Measurements from ENCODE around the gene FAM184A. TPM values are rescaled to one million over a fixed set of nuclear protein-coding genes. Genes with fewer than 3 reads are reported as not detected.

Gene FAM184A
- total and polyA plus RNA-seq, 2 of the 13 experiments (the other 11 are each of a cell fraction or from before 2014, with no cell fraction given): 7.0 to 18.0 TPM

DNA sequence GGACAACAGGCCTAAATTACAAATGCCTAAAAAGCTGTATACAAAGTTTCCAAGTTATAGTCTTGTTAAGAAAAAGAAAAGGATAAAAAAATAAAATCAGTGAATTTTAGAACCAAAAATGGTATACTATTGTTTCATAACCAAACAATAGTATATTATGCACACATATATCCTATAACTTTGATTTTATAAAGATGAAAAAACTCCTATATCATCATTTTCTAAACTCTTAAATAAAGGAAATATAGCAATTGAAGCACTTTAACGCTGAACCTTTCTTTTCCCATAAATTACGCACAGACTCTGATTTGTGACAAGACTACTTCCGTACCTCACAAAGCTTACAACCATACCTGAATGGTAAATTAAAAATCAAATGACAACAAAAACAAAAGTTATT lies 107.6 kb downstream of the FAM184A start:
- Histone ChIP-seq H3K4me3 (replicated peaks in 1 of 3; ENCODE audit: insufficient read depth in 1 of 3, low read depth in 2 of 3, low read length in 3 of 3) (no peak overlapping the region), H2AFZ (ENCODE audit: low read length) (no peak overlapping the region), H3K27me3 (ENCODE audit: control insufficient read depth in 1 of 2, insufficient read depth in 2 of 2, low read length in 2 of 2) (no peaks in the 10 kb centered on the region), H3K4me2 (ENCODE audit: low read depth, low read length) (no peak overlapping the region), H3K79me2 (ENCODE audit: insufficient read depth, low read length) (no peaks in the 10 kb centered on the region), H3K9me3 (ENCODE audit: low read length) (no peaks in the 10 kb centered on the region), H3K27ac (ENCODE audit: extremely low read length, insufficient read depth, low read length) (no peak overlapping the region), H3K9ac (ENCODE audit: insufficient read depth, low read depth, low read length) (no peak overlapping the region), H3K36me3 (replicated peaks in 1 of 2; ENCODE audit: control insufficient read depth in 1 of 2, insufficient read depth in 2 of 2, low read length in 2 of 2) (no peaks in the 10 kb centered on the region), H4K20me1 (ENCODE audit: insufficient read depth, low read length) (no peaks in the 10 kb centered on the region), H3K4me1 (ENCODE audit: insufficient read depth, low read length) (0 out of 2 replicates have a peak, but pooled peaks cover 2% of the 10 kb centered on the region)
- 96% methylated on average over 3 of the region's 3 CpGs for WGBS (ENCODE audit: low lambda C conversion rate)
- no peak for DNase-seq (ENCODE audit: low spot score)
- ChIA-PET CTCF (ENCODE audit: low intra/inter-chr PET ratio, low total read pairs) (no interaction called here), POLR2A (no interaction called here)
- no peak for ATAC-seq
- intact Hi-C loops (cut with micrococcal nuclease; ENCODE audit: unreplicated experiment) (no loop called here), in situ Hi-C loops (cut with HindIII; ENCODE audit: extremely low pct_ligation_motif_present, low pct_unique_long_range_greater_than_20kb) (loop anchor here (5.0 kb wide), 1 partner anchor 141 kb away; no protein-coding TSS in a partner anchor)
- no TSS peak for BruUV-seq (replicated peaks)
- FAIRE-seq: no peak
- TF ChIP-seq TEAD3 (CRISPR knock-in tag; optimal IDR thresholded peaks at IDR 0.05; ENCODE audit: borderline replicate concordance) (no peak), MAFF (IDR thresholded peaks at IDR 0.05; ENCODE audit: low read depth, low read length) (peak; percentile 44), ARID2 (CRISPR knock-in tag; IDR thresholded peaks at IDR 0.05; ENCODE audit: borderline replicate concordance) (no peak), ZNF839 (CRISPR knock-in tag; IDR thresholded peaks at IDR 0.05; ENCODE audit: borderline replicate concordance) (no peak), GATA4 (IDR thresholded peaks at IDR 0.05; ENCODE audit: borderline replicate concordance, low read depth) (no peak), ZNF720 (CRISPR knock-in tag; IDR thresholded peaks at IDR 0.05) (no peak), MAFK (conservative IDR thresholded peaks at IDR 0.05 in 1 of 2, IDR thresholded peaks at IDR 0.05 in 1 of 2; ENCODE audit: low read length in 2 of 2) (peak in 1 of 2 experiments; percentile 56; a peak in 2 of 4 replicates), ZNF598 (CRISPR knock-in tag; IDR thresholded peaks at IDR 0.05; ENCODE audit: borderline replicate concordance) (no peak), SRSF9 (IDR thresholded peaks at IDR 0.05; ENCODE audit: borderline replicate concordance, insufficient read depth, low read depth, low read length, poor library complexity, severe bottlenecking) (no peak), SETDB1 (CRISPR knock-in tag; IDR thresholded peaks at IDR 0.05; ENCODE audit: borderline replicate concordance) (no peak), IRF2 (CRISPR knock-in tag; IDR thresholded peaks at IDR 0.05) (no peak), MBNL3 (CRISPR knock-in tag; conservative IDR thresholded peaks at IDR 0.05) (no peak), KLF12 (CRISPR knock-in tag; IDR thresholded peaks at IDR 0.05; ENCODE audit: borderline replicate concordance) (no peak), ZNF264 (CRISPR knock-in tag; IDR thresholded peaks at IDR 0.05) (no peak), FOXA1 (IDR thresholded peaks at IDR 0.05) (no peak), FOXA1 (CRISPR knock-in tag; IDR thresholded peaks at IDR 0.05) (no peak), ZNF224 (CRISPR knock-in tag; IDR thresholded peaks at IDR 0.05) (no peak), ZNF547 (CRISPR knock-in tag; IDR thresholded peaks at IDR 0.05) (no peak)
- TF ChIP-seq, protein P1, sequence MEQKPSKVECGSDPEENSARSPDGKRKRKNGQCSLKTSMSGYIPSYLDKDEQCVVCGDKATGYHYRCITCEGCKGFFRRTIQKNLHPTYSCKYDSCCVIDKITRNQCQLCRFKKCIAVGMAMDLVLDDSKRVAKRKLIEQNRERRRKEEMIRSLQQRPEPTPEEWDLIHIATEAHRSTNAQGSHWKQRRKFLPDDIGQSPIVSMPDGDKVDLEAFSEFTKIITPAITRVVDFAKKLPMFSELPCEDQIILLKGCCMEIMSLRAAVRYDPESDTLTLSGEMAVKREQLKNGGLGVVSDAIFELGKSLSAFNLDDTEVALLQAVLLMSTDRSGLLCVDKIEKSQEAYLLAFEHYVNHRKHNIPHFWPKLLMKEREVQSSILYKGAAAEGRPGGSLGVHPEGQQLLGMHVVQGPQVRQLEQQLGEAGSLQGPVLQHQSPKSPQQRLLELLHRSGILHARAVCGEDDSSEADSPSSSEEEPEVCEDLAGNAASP (CRISPR knock-in tag; IDR thresholded peaks at IDR 0.05; ENCODE audit: borderline replicate concordance): no peak
